A549 (cell line): ENCODE results near the gene FER. TPM values are rescaled to one million over a fixed set of nuclear protein-coding genes. Genes with fewer than 3 reads are reported as not detected.
"Not testable (repeated sequence)": the region's sequence is repeated elsewhere in the genome, so short reads cannot be mapped to it uniquely, and the experiment has no call there.

Experiments used
- ATAC-seq, 2 experiments: fragments of 200-7000 bp in 1 of 2; fragments of >200 bp in 1 of 2; cut with Nextera tagmentation in 1 of 2; cut with Tn5 transposase in 1 of 2; 3 replicates each; pipeline versions ENCODE4 v1.8.0 to v1.9.1; 2018 to 2020; ENCODE audit warnings: mild to moderate bottlenecking in 1 of 2, moderate library complexity in 1 of 2
- CTCF ChIA-PET: fragments of 300-600 bp; sonication (Branson Sonifier 250); formaldehyde crosslinking; extraction: SDS; loops from one replicate; lab custom pipeline; 2021; ENCODE audit warnings: antibody characterized with exemption, inconsistent platforms; lab: Yijun Ruan, JAX
- POLR2A ChIA-PET: fragments of 350-600 bp; formaldehyde crosslinking; extraction: SDS; loops from one replicate; lab custom pipeline; 2021; ENCODE audit warnings: antibody characterized with exemption, inconsistent platforms; lab: Yijun Ruan, JAX
- DNase-seq, 2 experiments: peaks; one replicate each; pipeline versions ENCODE4 v3.0.0 to v3.0.0-alpha.2; 2011 to 2016; ENCODE audit warnings: low read depth in 1 of 2, low spot score in 1 of 2
- FAIRE-seq: peaks from 2 replicates; lab custom pipeline; 2011; peaks lifted over from hg19 to GRCh38; lab: Jason Lieb, UNC
- H3K27ac ChIP-seq, 2 experiments: fragments of >200 bp; sonication (Bioruptor Twin); formaldehyde crosslinking; 3 replicates each; pipeline ENCODE4 v1.5.1; 2016 to 2017
- H3K4me1 ChIP-seq: fragments of >200 bp; sonication (Bioruptor Twin); formaldehyde crosslinking; 3 replicates; pipeline ENCODE4 v1.6.1; 2016
- H3K4me2 ChIP-seq: fragments of >200 bp; sonication (Bioruptor Twin); formaldehyde crosslinking; 3 replicates; pipeline ENCODE4 v1.6.1; 2016
- H3K4me3 ChIP-seq: fragments of >200 bp; sonication (Bioruptor Twin); formaldehyde crosslinking; 3 replicates; pipeline ENCODE4 v1.5.1; 2016
- H3K9me3 ChIP-seq: fragments of >200 bp; sonication (Bioruptor Twin); formaldehyde crosslinking; 3 replicates; pipeline ENCODE4 v1.6.1; 2016
- CBX8 ChIP-seq: fragments of 200-600 bp; sonication (generic); IDR thresholded peaks from 2 replicates; pipeline ENCODE4 v1.6.1; 2016
- CTCF ChIP-seq: fragments of >200 bp; sonication (Bioruptor Twin); formaldehyde crosslinking; IDR thresholded peaks from 3 replicates; pipeline ENCODE4 v1.5.1; 2016
- ELK1 ChIP-seq: fragments of 150-350 bp; IDR thresholded peaks from 2 replicates; pipeline ENCODE4 v1.6.1; 2014; ENCODE audit warnings: low read depth, mild to moderate bottlenecking, low read length
- EP300 ChIP-seq, 2 experiments: fragments of >200 bp; sonication (Bioruptor Twin); formaldehyde crosslinking; IDR thresholded peaks; 2 replicates in 1 of 2; 3 replicates in 1 of 2; pipeline ENCODE4 v1.6.1; 2016 to 2017
- FOSB ChIP-seq: fragments of 250-450 bp; sonication (Bioruptor Pico); IDR thresholded peaks from 2 replicates; pipeline ENCODE4 v1.5.0; 2020; ENCODE audit warnings: mild to moderate bottlenecking, moderate library complexity
- FOXS1 ChIP-seq: fragments of 250-450 bp; sonication (Bioruptor Pico); IDR thresholded peaks from 2 replicates; pipeline ENCODE4 v1.5.0; 2020; ENCODE audit warnings: mild to moderate bottlenecking, moderate library complexity
- GATA3 ChIP-seq: IDR thresholded peaks from 2 replicates; pipeline ENCODE4 v1.6.1; 2012; ENCODE audit warnings: borderline replicate concordance
- HEYL ChIP-seq: fragments of 250-450 bp; sonication (Bioruptor Pico); IDR thresholded peaks from 2 replicates; pipeline ENCODE4 v1.8.0; 2021; ENCODE audit warnings: mild to moderate bottlenecking, moderate library complexity
- MAFK ChIP-seq: fragments of 450-650 bp; IDR thresholded peaks from 2 replicates; pipeline ENCODE4 v1.6.1; 2014; ENCODE audit not compliant: partially characterized antibody
- MAX ChIP-seq: IDR thresholded peaks from 2 replicates; pipeline ENCODE4 v1.6.1; 2012
- MAZ ChIP-seq: fragments of 150-350 bp; IDR thresholded peaks from 2 replicates; pipeline ENCODE4 v1.6.1; 2014; ENCODE audit warnings: antibody characterized with exemption, low read depth, low read length, borderline replicate concordance
- MYC ChIP-seq: IDR thresholded peaks from 2 replicates; pipeline ENCODE4 v1.6.1; 2012; ENCODE audit warnings: mild to moderate bottlenecking, inconsistent platforms, low read length, improper control_type of control experiment, borderline replicate concordance
- NFE2L2 ChIP-seq: fragments of 150-350 bp; conservative IDR thresholded peaks from 2 replicates; pipeline ENCODE4 v1.6.1; 2014; ENCODE audit warnings: low read length
- NR3C1 ChIP-seq: fragments of >200 bp; sonication (Bioruptor Twin); formaldehyde crosslinking; IDR thresholded peaks from 3 replicates; pipeline ENCODE4 v1.6.1; 2017
- PHF8 ChIP-seq: fragments of 200-600 bp; sonication (generic); IDR thresholded peaks from 2 replicates; pipeline ENCODE4 v1.6.1; 2016; ENCODE audit warnings: low read depth, mild to moderate bottlenecking, antibody characterized with exemption, moderate library complexity, borderline replicate concordance
- POLR2A ChIP-seq: IDR thresholded peaks from 2 replicates; pipeline ENCODE4 v1.6.1; 2012; ENCODE audit warnings: mild to moderate bottlenecking, low read length
- POLR2AphosphoS2 ChIP-seq: conservative IDR thresholded peaks from 2 replicates; pipeline ENCODE4 v1.6.1; 2012; ENCODE audit warnings: low read length, improper control_type of control experiment, inconsistent platforms
- RAD21 ChIP-seq, 2 experiments: fragments of >200 bp in 1 of 2; sonication (Bioruptor Twin) in 1 of 2; formaldehyde crosslinking in 1 of 2; IDR thresholded peaks in 1 of 2; conservative IDR thresholded peaks in 1 of 2; 2 replicates in 1 of 2; 3 replicates in 1 of 2; pipeline ENCODE4 v1.6.1; 2012 to 2018; ENCODE audit warnings: inconsistent platforms in 1 of 2
- RARB ChIP-seq: fragments of 250-450 bp; sonication (Bioruptor Pico); IDR thresholded peaks from 2 replicates; pipeline ENCODE4 v1.8.0; 2021; ENCODE audit warnings: mild to moderate bottlenecking, moderate library complexity
- RCOR1 ChIP-seq: fragments of 150-350 bp; IDR thresholded peaks from 2 replicates; pipeline ENCODE4 v1.6.1; 2014; ENCODE audit warnings: antibody characterized with exemption, low read length, low read depth
- RNF2 ChIP-seq: fragments of 200-600 bp; sonication (generic); IDR thresholded peaks from 2 replicates; pipeline ENCODE4 v1.6.1; 2016; ENCODE audit warnings: low read depth, mild to moderate bottlenecking, antibody characterized with exemption, moderate library complexity, borderline replicate concordance
- SMC3 ChIP-seq: fragments of >200 bp; sonication (Bioruptor Twin); formaldehyde crosslinking; IDR thresholded peaks from 3 replicates; pipeline ENCODE4 v1.6.1; 2018; ENCODE audit warnings: inconsistent platforms
- ZSCAN20 ChIP-seq: fragments of 250-450 bp; sonication (Bioruptor Pico); IDR thresholded peaks from 2 replicates; pipeline ENCODE4 v1.8.0; 2022; ENCODE audit warnings: mild to moderate bottlenecking, moderate library complexity
- WGBS: methylation state at CpG from one replicate; pipeline ENCODE4 v1.1.6; 2017; ENCODE audit errors: missing lambda C conversion rate; 5-methylcytosine and 5-hydroxymethylcytosine counted together
- polyA plus RNA-seq, 4 experiments: library from polyadenylated mRNA; depleted of rRNA in 3 of 4; stranded (reverse); fragments of >200 nt; fragmentation: RNase III in 1 of 4; extraction: RNeasy Plus Mini Kit Qiagen cat#74134 plus additional on column Dnase treatment in 1 of 4; gene quantifications; 2 replicates in 3 of 4; 3 replicates in 1 of 4; pipeline ENCODE4 v1.2.3, GENCODE V29; 2011 to 2017

FER gene
- polyA plus RNA-seq, 2 of the 4 experiments (the other 2 are of a cell fraction) = 3.6 to 12.3 TPM

- H3K4me2 ChIP-seq, H3K4me1 ChIP-seq, CTCF ChIA-PET, FAIRE-seq, ATAC-seq, POLR2A ChIA-PET, DNase-seq, H3K4me3 ChIP-seq, H3K27ac ChIP-seq, H3K9me3 ChIP-seq: not testable (repeated sequence)
- WGBS = 84% methylated on average over 4 of the region's 4 CpGs
These were observed 103.4 kb downstream of the FER start for GRCh38 chr5:108851129-108851528.

- 84% methylated on average over 1 of the region's 1 CpG for WGBS
- Histone ChIP-seq H3K4me1 (no peaks in the 10 kb centered on the region), H3K27ac (no peak overlapping the region), H3K9me3 (no peaks in the 10 kb centered on the region), H3K4me2 (no peak overlapping the region)
- POLR2A ChIA-PET = no interaction called here
- no peak for ATAC-seq
- no peak for TF ChIP-seq MAX
- TF ChIP-seq POLR2A = no peak
- TF ChIP-seq EP300 (IDR thresholded peaks at IDR 0.05) = no peak
- no peak for TF ChIP-seq HEYL (CRISPR knock-in tag)
- TF ChIP-seq ZSCAN20 (CRISPR knock-in tag) = no peak
- no peak for TF ChIP-seq RAD21 (conservative IDR thresholded peaks at IDR 0.05 in 1 of 2, IDR thresholded peaks at IDR 0.05 in 1 of 2)
- no peak for TF ChIP-seq RCOR1
- no peak for TF ChIP-seq MAZ
- TF ChIP-seq NR3C1 = no peak
- no peak for TF ChIP-seq CBX8
- no peak for TF ChIP-seq FOXS1 (CRISPR knock-in tag)
- no peak for TF ChIP-seq PHF8
- TF ChIP-seq NFE2L2 = no peak
- TF ChIP-seq, all 56 proteins: peak for 0
- FAIRE-seq (peak; percentile 54), DNase-seq (no peak)
- no peak overlapping the region for H3K4me3 ChIP-seq
- CTCF ChIA-PET = interaction anchor here (1.0 kb wide), 1 partner anchor 17 kb away, joined by 3 read pairs; no protein-coding TSS in a partner anchor
These were observed 110.2 kb downstream of the FER start for GRCh38 chr5:108857905-108858304.

- TF ChIP-seq MYC = no peak
- TF ChIP-seq FOXS1 (CRISPR knock-in tag) = no peak
- no peak for TF ChIP-seq POLR2AphosphoS2
- TF ChIP-seq PHF8 = no peak
- no peak for TF ChIP-seq CTCF
- no peak for TF ChIP-seq FOSB (CRISPR knock-in tag)
- no peak for TF ChIP-seq RARB
- TF ChIP-seq RNF2 = no peak
- no peak for TF ChIP-seq GATA3
- no peak for TF ChIP-seq MAFK
- ATAC-seq (no peak), FAIRE-seq (no peak), DNase-seq (no peak)
- H3K4me2 ChIP-seq = no peak overlapping the region
- H3K4me3 ChIP-seq = no peak overlapping the region
- WGBS = 30% methylated on average over 2 of the region's 2 CpGs
- H3K27ac ChIP-seq = no peak overlapping the region
- H3K4me1 ChIP-seq = no peaks in the 10 kb centered on the region
- no peaks in the 10 kb centered on the region for H3K9me3 ChIP-seq
- ChIA-PET CTCF (interaction anchor here (0.7 kb wide), 1 partner anchor 90 kb away, joined by 4 read pairs; no protein-coding TSS in a partner anchor), POLR2A (no interaction called here)
These were observed 111.3 kb downstream of the FER start for GRCh38 chr5:108858959-108859358.

GRCh38 chr5:108862211-108862610 is 114.5 kb downstream of the FER start:
- ChIA-PET POLR2A (no interaction called here), CTCF (no interaction called here)
- DNase-seq (no peak), FAIRE-seq (no peak), ATAC-seq (no peak)
- Histone ChIP-seq H3K9me3 (no peaks in the 10 kb centered on the region), H3K4me2 (no peak overlapping the region)
- TF ChIP-seq SMC3 = no peak
- TF ChIP-seq ELK1 = no peak
- TF ChIP-seq RCOR1 = no peak
- TF ChIP-seq, all 56 proteins: peak for 0
- H3K4me1 ChIP-seq = no peaks in the 10 kb centered on the region
- H3K27ac ChIP-seq = no peak overlapping the region
- H3K4me3 ChIP-seq = no peak overlapping the region

- H3K4me1 ChIP-seq, ATAC-seq, POLR2A ChIA-PET, H3K4me2 ChIP-seq, H3K27ac ChIP-seq, DNase-seq, CTCF ChIA-PET, H3K9me3 ChIP-seq, FAIRE-seq, H3K4me3 ChIP-seq: not testable (repeated sequence)
- 93% methylated on average over 3 of the region's 3 CpGs for WGBS
These were observed 118.4 kb downstream of the FER start for GRCh38 chr5:108866097-108866496.
